Spinal cord (tissue), 10 donors: ENCODE measurements around the gene PLEKHG5. TPM values are rescaled to one million over a fixed set of nuclear protein-coding genes. Genes with fewer than 3 reads are reported as not detected.
"Not testable (repeated sequence)": the region's sequence is repeated elsewhere in the genome, so short reads cannot be mapped to it uniquely, and the experiment has no call there.

ENCODE experiments used
- DNase-seq, 6 donors: peaks; one replicate each; pipeline versions ENCODE4 v3.0.0 to v3.0.0-alpha.2; 2013 to 2015; ENCODE audit warnings: low spot score in 6 of 6, low read depth in 4 of 6
- H3K27ac ChIP-seq: one replicate; pipeline ENCODE4 v1.5.1; 2013; ENCODE audit warnings: low read depth, low read length, control low read depth
- H3K27me3 ChIP-seq: one replicate; pipeline ENCODE4 v1.6.1; 2013; ENCODE audit warnings: low read length; ENCODE audit not compliant: control insufficient read depth, insufficient read depth
- H3K36me3 ChIP-seq: one replicate; pipeline ENCODE4 v1.6.1; 2013; ENCODE audit warnings: low read length; ENCODE audit not compliant: control insufficient read depth, insufficient read depth
- H3K4me1 ChIP-seq: one replicate; pipeline ENCODE4 v1.6.1; 2013; ENCODE audit warnings: low read length; ENCODE audit not compliant: control insufficient read depth, insufficient read depth
- H3K4me3 ChIP-seq: one replicate; pipeline ENCODE4 v1.5.1; 2013; ENCODE audit warnings: low read depth, low read length, control low read depth
- H3K9me3 ChIP-seq: one replicate; pipeline ENCODE4 v1.6.1; 2013; ENCODE audit warnings: low read length; ENCODE audit not compliant: control insufficient read depth, insufficient read depth
- WGBS: methylation state at CpG from one replicate; pipeline ENCODE4 v1.1.5; 2013; ENCODE audit warnings: missing lambda C conversion rate; ENCODE audit not compliant: insufficient coverage; 5-methylcytosine and 5-hydroxymethylcytosine counted together
- polyA plus RNA-seq, 2 donors: library from polyadenylated mRNA; unstranded; fragments of 120-200 nt; gene quantifications; one replicate each; pipeline ENCODE4 v1.2.1, GENCODE V29; 2013; ENCODE audit not compliant: insufficient read length in 2 of 2
- total RNA-seq, 2 donors: library from RNA; depleted of rRNA in 1 of 2; stranded (reverse); fragments of 120-200 nt in 1 of 2; fragments of >200 nt in 1 of 2; gene quantifications; one replicate each; pipeline versions ENCODE4 v1.2.3 to v1.2.4, GENCODE V29; 2013 to 2014
- donor health status: healthy.

The PLEKHG5 gene
- total and polyA plus RNA-seq, 4 donors: 12.9 to 32.9 (median 22.7) TPM

GRCh38 chr1:6450486-6450885 lies 41.0 kb downstream of the PLEKHG5 start:
- peaks cover 68% of the 10 kb centered on the region for H3K27me3 ChIP-seq
- not testable (repeated sequence) for H3K9me3 ChIP-seq, H3K36me3 ChIP-seq, H3K4me3 ChIP-seq, H3K27ac ChIP-seq, DNase-seq
- 64% methylated on average over 6 of the region's 10 CpGs for WGBS
- peaks cover 45% of the 10 kb centered on the region for H3K4me1 ChIP-seq

- Histone ChIP-seq H3K9me3 (no peaks in the 10 kb centered on the region), H3K27me3 (peaks cover 67% of the 10 kb centered on the region), H3K4me3 (no peak overlapping the region), H3K27ac (no peak overlapping the region), H3K4me1 (peaks cover 45% of the 10 kb centered on the region), H3K36me3 (peaks cover 3% of the 10 kb centered on the region)
- no peak for DNase-seq
- 54% methylated on average over 3 of the region's 7 CpGs for WGBS
Observed at GRCh38 chr1:6450005-6450450, 41.4 kb downstream of the PLEKHG5 start.

DNA sequence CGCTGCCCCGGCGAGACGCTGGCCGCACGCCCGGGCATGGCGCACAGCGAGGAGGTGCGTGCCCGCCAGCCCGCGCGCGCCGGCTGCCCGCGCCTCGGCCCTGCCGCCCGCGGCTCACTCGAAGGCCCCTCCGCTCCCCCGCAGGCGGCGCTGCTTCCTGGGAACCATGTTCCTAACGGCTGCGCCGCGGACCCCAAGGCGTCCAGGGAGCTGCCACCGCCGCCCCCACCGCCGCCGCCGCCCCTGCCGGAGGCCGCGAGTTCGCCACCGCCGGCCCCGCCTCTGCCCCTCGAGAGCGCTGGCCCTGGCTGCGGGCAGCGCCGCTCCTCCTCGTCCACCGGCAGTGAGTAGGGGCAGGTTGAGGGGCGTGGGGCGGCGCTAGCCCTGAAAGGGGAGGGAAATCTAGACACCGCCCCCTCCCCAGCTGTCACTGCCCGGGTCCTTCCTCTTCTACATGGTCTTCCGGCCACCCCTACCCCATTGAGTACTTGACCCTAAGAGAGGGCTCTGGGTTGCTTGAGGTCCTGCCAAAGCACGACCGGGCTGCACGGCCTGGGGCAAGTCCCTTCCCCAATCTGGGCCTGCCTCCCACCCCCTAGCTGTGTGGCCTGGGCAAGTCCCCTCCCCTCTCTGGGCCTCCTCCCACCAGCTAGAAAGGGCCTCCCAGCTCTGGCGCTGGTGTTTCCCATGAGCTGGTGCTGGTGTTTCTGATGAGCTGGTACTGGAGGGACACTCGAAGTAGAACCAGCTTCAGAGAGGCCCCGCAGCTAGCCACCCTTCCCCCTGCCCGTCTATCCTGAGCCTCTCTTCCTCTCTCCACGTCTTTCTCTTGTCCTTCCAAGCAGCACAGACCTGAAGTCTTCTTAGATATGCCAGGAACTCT lies 42.5 kb downstream of the PLEKHG5 start:
- no peak overlapping the region for H3K4me3 ChIP-seq
- H3K4me1 ChIP-seq: peaks cover 41% of the 10 kb centered on the region
- no peak overlapping the region for H3K27ac ChIP-seq
- WGBS: 4% methylated on average over 55 of the region's 66 CpGs
- peak in 2 of 6 donors; percentile 60 to 72 for DNase-seq
- H3K9me3 ChIP-seq: no peaks in the 10 kb centered on the region
- peaks cover 60% of the 10 kb centered on the region for H3K27me3 ChIP-seq
- H3K36me3 ChIP-seq: peaks cover 3% of the 10 kb centered on the region

GRCh38 chr1:6447818-6448748 lies 43.4 kb downstream of the PLEKHG5 start:
- WGBS: 3% methylated on average over 68 of the region's 68 CpGs
- no peak for DNase-seq
- Histone ChIP-seq H3K27ac (no peak overlapping the region), H3K9me3 (no peaks in the 10 kb centered on the region), H3K4me3 (no peak overlapping the region), H3K27me3 (peaks cover 53% of the 10 kb centered on the region), H3K36me3 (peaks cover 3% of the 10 kb centered on the region), H3K4me1 (peaks cover 38% of the 10 kb centered on the region)

- Histone ChIP-seq H3K4me1 (peaks cover 38% of the 10 kb centered on the region), H3K27ac (no peak overlapping the region), H3K27me3 (peaks cover 50% of the 10 kb centered on the region), H3K36me3 (peaks cover 3% of the 10 kb centered on the region), H3K9me3 (no peaks in the 10 kb centered on the region), H3K4me3 (no peak overlapping the region)
- DNase-seq: peak in 1 of 6 donors; percentile 47
- 5% methylated on average over 53 of the region's 67 CpGs for WGBS
Observed at GRCh38 chr1:6447016-6447817, 44.2 kb downstream of the PLEKHG5 start.

GRCh38 chr1:6446665-6447015 lies 44.8 kb downstream of the PLEKHG5 start:
- no peak overlapping the region for H3K4me3 ChIP-seq
- H3K27ac ChIP-seq: no peak overlapping the region
- 62% methylated on average over 4 of the region's 4 CpGs for WGBS
- peaks cover 1% of the 10 kb centered on the region for H3K36me3 ChIP-seq
- DNase-seq: no peak
- H3K9me3 ChIP-seq: no peaks in the 10 kb centered on the region
- H3K4me1 ChIP-seq: peaks cover 38% of the 10 kb centered on the region
- H3K27me3 ChIP-seq: peaks cover 47% of the 10 kb centered on the region

- H3K4me3 ChIP-seq, H3K27ac ChIP-seq, DNase-seq, H3K9me3 ChIP-seq, H3K36me3 ChIP-seq: not testable (repeated sequence)
- 77% methylated on average over 2 of the region's 4 CpGs for WGBS
- Histone ChIP-seq H3K27me3 (peaks cover 46% of the 10 kb centered on the region), H3K4me1 (peaks cover 38% of the 10 kb centered on the region)
Observed at GRCh38 chr1:6445929-6446328, 45.5 kb downstream of the PLEKHG5 start.

- H3K27me3 ChIP-seq: peaks cover 45% of the 10 kb centered on the region
- H3K4me3 ChIP-seq: no peak overlapping the region
- peaks cover 37% of the 10 kb centered on the region for H3K4me1 ChIP-seq
- peak in 1 of 6 donors; percentile 50 for DNase-seq
- no peaks in the 10 kb centered on the region for H3K9me3 ChIP-seq
- H3K27ac ChIP-seq: no peak overlapping the region
- H3K36me3 ChIP-seq: no peaks in the 10 kb centered on the region
- 80% methylated on average over 5 of the region's 19 CpGs for WGBS
Observed at GRCh38 chr1:6445062-6445763, 46.3 kb downstream of the PLEKHG5 start.
